ENCODE measurements around the gene MYO1G. TPM values are rescaled to one million over a fixed set of nuclear protein-coding genes. Genes with fewer than 3 reads are reported as not detected.

The MYO1G gene
- total RNA-seq, 2 donors from 2014 or later, result 465 to 518 TPM

Other genes with a start within 250 kb of the MYO1G start
- 100 to 1,000 TPM; 108 to 133 TPM for gene ZMIZ2, start 230.2 kb downstream of the MYO1G start, total RNA-seq
- 1,000 to 10,000 TPM; 1,523 to 1,782 TPM for gene PPIA, start 182.3 kb downstream of the MYO1G start, total RNA-seq
- 100 to 1,000 TPM; 193 to 208 TPM for gene H2AZ2, start 130.9 kb downstream of the MYO1G start, total RNA-seq
- 10 to 100 TPM; 39.1 to 41.8 TPM for gene PURB, start 93.5 kb downstream of the MYO1G start, total RNA-seq
- gene CCM2, start 21.2 kb upstream of the MYO1G start, total RNA-seq, result 10 to 100 TPM; 59.2 to 68.4 TPM
- gene NACAD, start 110.0 kb upstream of the MYO1G start, total RNA-seq, result 1 to 10 TPM; 1.1 to 1.9 TPM
- 100 to 1,000 TPM; 123 to 211 TPM for gene TBRG4, start 132.7 kb upstream of the MYO1G start, total RNA-seq
- gene RAMP3, start 178.8 kb upstream of the MYO1G start, total RNA-seq, result not detected